ENCODE measurements around the gene LYSMD1. TPM values are rescaled to one million over a fixed set of nuclear protein-coding genes. Genes with fewer than 3 reads are reported as not detected.

Gene LYSMD1
- total and polyA plus RNA-seq, 7 experiments from 2014 or later, result 0.35 to 3.3 (median 1.4) TPM

GRCh38 chr1:151166505-151166956 is 829 bp upstream of the LYSMD1 start:
- peak overlapping the region; percentile 87 to 99 (median 95) for H3K4me3 Mint-ChIP-seq
- Histone ChIP-seq H3K27ac (ENCODE audit: low read depth, low read length) (peak overlapping the region; percentile 71), H3K4me3 (ENCODE audit: low read length) (peak overlapping the region; percentile 97), H3K4me1 (ENCODE audit: control insufficient read depth in 2 of 2, insufficient read depth in 2 of 2, low read length in 2 of 2) (peaks cover 18 to 19% of the 10 kb centered on the region in 2 donors), H3K27me3 (ENCODE audit: control insufficient read depth in 2 of 2, insufficient read depth in 2 of 2, low read length in 2 of 2) (no peaks in the 10 kb centered on the region), H3K9me3 (ENCODE audit: control insufficient read depth in 2 of 3, low read length in 3 of 3) (no peaks in the 10 kb centered on the region), H3K36me3 (ENCODE audit: control insufficient read depth in 2 of 3, insufficient read depth in 3 of 3, low read length in 3 of 3) (peaks cover 0 to 43% (median 0%) of the 10 kb centered on the region in 3 experiments)
- peak overlapping the region; percentile 90 to 99 (median 97) for H3K27ac Mint-ChIP-seq
- peaks cover 30 to 65% (median 48%) of the 10 kb centered on the region in 7 donors for H3K4me1 Mint-ChIP-seq
- ChIA-PET CTCF (interaction anchor here (0.7 to 2.9 kb wide), 3 partner anchors 10 to 67 kb away, joined by 3 to 16 read pairs (median 5); partner anchors contain the start of genes TNFAIP8L2 and VPS72), POLR2A (interaction anchor here (0.7 to 7.8 kb wide), 8 partner anchors 9 to 115 kb away, joined by 3 to 73 read pairs (median 4); partner anchors contain the start of genes TNFAIP8L2, VPS72 and ZNF687)
- H3K27me3 Mint-ChIP-seq, result peaks cover 0 to 3% (median 0%) of the 10 kb centered on the region in 5 donors
- ATAC-seq, result no peak
- peaks cover 0 to 37% (median 26%) of the 10 kb centered on the region in 5 donors for H3K36me3 Mint-ChIP-seq
- no peak for DNase-seq
- peaks cover 0 to 7% (median 0%) of the 10 kb centered on the region in 11 donors for H3K9me3 Mint-ChIP-seq
- intact Hi-C loops (cut with micrococcal nuclease), result loop anchor here (1.0 to 5.0 kb wide), 6 partner anchors 24 to 537 kb away; partner anchors contain the start of genes PI4KB (in 2 of the 2), ENSA (in 1 of the 2), PRUNE1 (in 1 of the 2) and SNX27 (in 1 of the 2)

DNA sequence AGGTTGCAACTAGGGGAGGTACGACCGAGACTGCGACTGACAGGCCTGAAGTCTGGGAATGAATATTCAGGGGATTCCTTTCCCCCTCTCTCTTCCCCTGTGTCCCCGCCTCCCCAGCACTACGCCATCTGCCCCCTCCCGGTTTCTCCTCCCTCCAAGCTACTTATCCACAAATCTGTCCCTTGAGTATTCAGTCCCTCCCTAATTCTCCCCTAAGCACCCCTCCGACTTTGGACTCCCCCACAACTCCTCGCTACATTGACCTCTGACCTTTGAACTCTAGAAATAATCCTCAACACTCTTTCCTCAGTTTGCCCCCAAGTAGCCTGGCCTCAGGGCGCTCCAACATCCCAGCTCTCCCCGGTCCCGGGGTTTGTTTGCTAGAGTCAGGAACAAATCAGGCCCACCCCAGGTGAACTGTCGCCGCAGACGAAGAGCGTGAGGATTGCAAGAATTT is 393 bp downstream of the LYSMD1 start:
- POLR2A ChIA-PET, result interaction anchor here (0.6 to 7.8 kb wide), 7 partner anchors 7 to 447 kb away, joined by 3 to 73 read pairs (median 4); partner anchors contain the start of genes TNFAIP8L2 and VPS72

GRCh38 chr1:151164732-151165280 is 896 bp downstream of the LYSMD1 start:
- POLR2A ChIA-PET, result interaction anchor here (1.0 to 7.8 kb wide), 6 partner anchors 7 to 401 kb away, joined by 3 to 73 read pairs (median 3); partner anchors contain the start of genes TNFAIP8L2 and VPS72
- DNase-seq (no peak), ATAC-seq (no peak)
- Histone ChIP-seq H3K27ac (ENCODE audit: low read depth, low read length) (peak overlapping the region; percentile 64), H3K4me3 (ENCODE audit: low read length) (peak overlapping the region; percentile 97), H3K36me3 (ENCODE audit: control insufficient read depth in 2 of 3, insufficient read depth in 3 of 3, low read length in 3 of 3) (peaks cover 0 to 26% (median 0%) of the 10 kb centered on the region in 3 experiments), H3K9me3 (ENCODE audit: control insufficient read depth in 2 of 3, low read length in 3 of 3) (no peaks in the 10 kb centered on the region), H3K4me1 (ENCODE audit: control insufficient read depth in 2 of 2, insufficient read depth in 2 of 2, low read length in 2 of 2) (peaks cover 19 to 26% of the 10 kb centered on the region in 2 donors), H3K27me3 (ENCODE audit: control insufficient read depth in 2 of 2, insufficient read depth in 2 of 2, low read length in 2 of 2) (no peaks in the 10 kb centered on the region)
- Mint-ChIP-seq H3K9me3 (peaks cover 0 to 7% (median 0%) of the 10 kb centered on the region in 11 donors), H3K4me3 (peak overlapping the region; percentile 32 to 99 (median 92)), H3K27ac (peak overlapping the region in 8 of 9 donors; percentile 77 to 99 (median 96)), H3K4me1 (peaks cover 36 to 81% (median 61%) of the 10 kb centered on the region in 7 donors), H3K27me3 (peaks cover 0 to 3% (median 0%) of the 10 kb centered on the region in 5 donors), H3K36me3 (peaks cover 0 to 45% (median 34%) of the 10 kb centered on the region in 5 donors)
- CTCF ChIA-PET, result interaction anchor here (2.9 kb wide), 1 partner anchor 8 kb away, joined by 16 read pairs; the partner anchor contains the start of gene TNFAIP8L2
- intact Hi-C loops (cut with micrococcal nuclease), result loop anchor here (1.0 to 5.0 kb wide), 12 partner anchors 8 to 447 kb away; partner anchors contain the start of genes PIP5K1A (in 2 of the 2), PSMD4 (in 2 of the 2), GABPB2 (in 1 of the 2) and PI4KB (in 1 of the 2)

More for the DNA sequence above, 393 bp downstream of the LYSMD1 start:
- no peak for DNase-seq
- CTCF ChIA-PET, result interaction anchor here (2.9 kb wide), 1 partner anchor 9 kb away, joined by 16 read pairs; the partner anchor contains the start of gene TNFAIP8L2
- peaks cover 0 to 42% (median 29%) of the 10 kb centered on the region in 5 donors for H3K36me3 Mint-ChIP-seq
- H3K4me1 Mint-ChIP-seq, result peaks cover 31 to 76% (median 56%) of the 10 kb centered on the region in 7 donors
- Histone ChIP-seq H3K9me3 (ENCODE audit: control insufficient read depth in 2 of 3, low read length in 3 of 3) (no peaks in the 10 kb centered on the region), H3K4me3 (ENCODE audit: low read length) (peak overlapping the region; percentile 97), H3K27me3 (ENCODE audit: control insufficient read depth in 2 of 2, insufficient read depth in 2 of 2, low read length in 2 of 2) (no peaks in the 10 kb centered on the region), H3K4me1 (ENCODE audit: control insufficient read depth in 2 of 2, insufficient read depth in 2 of 2, low read length in 2 of 2) (peaks cover 19 to 24% of the 10 kb centered on the region in 2 donors), H3K36me3 (ENCODE audit: control insufficient read depth in 2 of 3, insufficient read depth in 3 of 3, low read length in 3 of 3) (peaks cover 0 to 31% (median 0%) of the 10 kb centered on the region in 3 experiments), H3K27ac (ENCODE audit: low read depth, low read length) (peak overlapping the region; percentile 64)
- H3K27ac Mint-ChIP-seq, result peak overlapping the region; percentile 90 to 99 (median 97)
- ATAC-seq, result no peak
- peaks cover 0 to 7% (median 0%) of the 10 kb centered on the region in 11 donors for H3K9me3 Mint-ChIP-seq
- peaks cover 0 to 3% (median 0%) of the 10 kb centered on the region in 5 donors for H3K27me3 Mint-ChIP-seq
- peak overlapping the region; percentile 87 to 99 (median 95) for H3K4me3 Mint-ChIP-seq
- intact Hi-C loops (cut with micrococcal nuclease), result loop anchor here (1.0 to 5.0 kb wide), 12 partner anchors 8 to 447 kb away; partner anchors contain the start of genes PIP5K1A (in 2 of the 2), PSMD4 (in 2 of the 2), GABPB2 (in 1 of the 2) and PI4KB (in 1 of the 2)

GRCh38 chr1:151159373-151159772 is 6.3 kb downstream of the LYSMD1 start:
- ATAC-seq (no peak), DNase-seq (no peak)
- peak overlapping the region; percentile 56 to 100 (median 96) for H3K4me3 Mint-ChIP-seq
- intact Hi-C loops (cut with micrococcal nuclease), result loop anchor here (5.0 to 10.0 kb wide), 3 partner anchors 152 to 545 kb away; partner anchors contain the start of genes GOLPH3L (in 1 of the 2), MINDY1 (in 1 of the 2) and PRUNE1 (in 1 of the 2)
- no peaks in the 10 kb centered on the region for H3K27me3 Mint-ChIP-seq
- peak overlapping the region; percentile 78 for H3K27ac ChIP-seq (ENCODE audit: low read depth, low read length)
- ChIA-PET POLR2A (interaction anchor here (0.6 to 6.9 kb wide), 9 partner anchors 9 to 531 kb away, joined by 3 to 76 read pairs (median 5); partner anchors contain the start of genes CDC42SE1, LYSMD1, MINDY1 and MLLT11), CTCF (interaction anchor here (6.6 kb wide), 1 partner anchor 60 kb away, joined by 130 read pairs; no protein-coding TSS in a partner anchor)
- H3K27ac Mint-ChIP-seq, result peak overlapping the region; percentile 74 to 97 (median 92)
- peaks cover 23 to 27% of the 10 kb centered on the region in 2 donors for H3K4me1 ChIP-seq (ENCODE audit: control insufficient read depth in 2 of 2, insufficient read depth in 2 of 2, low read length in 2 of 2)
- H3K9me3 Mint-ChIP-seq, result no peaks in the 10 kb centered on the region
- H3K27me3 ChIP-seq (ENCODE audit: control insufficient read depth in 2 of 2, insufficient read depth in 2 of 2, low read length in 2 of 2), result no peaks in the 10 kb centered on the region
- peaks cover 0 to 47% (median 37%) of the 10 kb centered on the region in 5 donors for H3K36me3 Mint-ChIP-seq
- peaks cover 0 to 17% (median 3%) of the 10 kb centered on the region in 3 experiments for H3K36me3 ChIP-seq (ENCODE audit: control insufficient read depth in 2 of 3, insufficient read depth in 3 of 3, low read length in 3 of 3)
- peaks cover 48 to 82% (median 65%) of the 10 kb centered on the region in 7 donors for H3K4me1 Mint-ChIP-seq
- H3K4me3 ChIP-seq (ENCODE audit: low read length), result peak overlapping the region; percentile 98
- no peaks in the 10 kb centered on the region for H3K9me3 ChIP-seq (ENCODE audit: control insufficient read depth in 2 of 3, low read length in 3 of 3)

- POLR2A ChIA-PET, result interaction anchor here (0.6 to 6.9 kb wide), 14 partner anchors 9 to 795 kb away, joined by 3 to 76 read pairs (median 10); partner anchors contain the start of genes CDC42SE1, LYSMD1, MLLT11 and RPRD2
- Histone ChIP-seq H3K27me3 (ENCODE audit: control insufficient read depth in 2 of 2, insufficient read depth in 2 of 2, low read length in 2 of 2) (no peaks in the 10 kb centered on the region), H3K9me3 (ENCODE audit: control insufficient read depth in 2 of 3, low read length in 3 of 3) (no peaks in the 10 kb centered on the region), H3K4me3 (ENCODE audit: low read length) (peak overlapping the region; percentile 98), H3K27ac (ENCODE audit: low read depth, low read length) (peak overlapping the region; percentile 78), H3K4me1 (ENCODE audit: control insufficient read depth in 2 of 2, insufficient read depth in 2 of 2, low read length in 2 of 2) (peaks cover 23 to 27% of the 10 kb centered on the region in 2 donors), H3K36me3 (ENCODE audit: control insufficient read depth in 2 of 3, insufficient read depth in 3 of 3, low read length in 3 of 3) (peaks cover 0 to 16% (median 3%) of the 10 kb centered on the region in 3 experiments)
- ATAC-seq, result no peak
- intact Hi-C loops (cut with micrococcal nuclease), result loop anchor here (5.0 to 10.0 kb wide), 3 partner anchors 152 to 544 kb away; partner anchors contain the start of genes GOLPH3L (in 1 of the 2), MINDY1 (in 1 of the 2) and PRUNE1 (in 1 of the 2)
- peaks cover 46 to 77% (median 60%) of the 10 kb centered on the region in 7 donors for H3K4me1 Mint-ChIP-seq
- peak overlapping the region; percentile 88 to 97 (median 95) for H3K27ac Mint-ChIP-seq
- no peaks in the 10 kb centered on the region for H3K27me3 Mint-ChIP-seq
- DNase-seq, result no peak
- H3K4me3 Mint-ChIP-seq, result peak overlapping the region; percentile 93 to 100 (median 99)
- peaks cover 0 to 42% (median 36%) of the 10 kb centered on the region in 5 donors for H3K36me3 Mint-ChIP-seq
- CTCF ChIA-PET, result interaction anchor here (0.7 to 6.6 kb wide), 2 partner anchors 31 to 60 kb away, joined by 3 to 130 read pairs; partner anchors contain the start of gene VPS72
- no peaks in the 10 kb centered on the region for H3K9me3 Mint-ChIP-seq
Observed at GRCh38 chr1:151158751-151159251, 6.9 kb downstream of the LYSMD1 start.
